Esophagus muscularis mucosa (tissue), 4 donors: Measurements from ENCODE around the gene DNAJA4.

Source experiments
- CTCF ChIP-seq, 3 experiments: fragments of 200-600 bp in 2 of 3; fragments of 450-650 bp in 1 of 3; sonication (generic) in 2 of 3; IDR thresholded peaks; one replicate each; pipeline ENCODE4 v1.5.1; 2017 to 2019; ENCODE audit warnings: antibody characterized with exemption in 3 of 3, mild to moderate bottlenecking in 2 of 3, moderate library complexity in 1 of 3
- EP300 ChIP-seq: sonication (generic); formaldehyde crosslinking; IDR thresholded peaks from one replicate; pipeline ENCODE4 v1.6.1; 2017; ENCODE audit warnings: antibody characterized with exemption
- POLR2A ChIP-seq: fragments of 450-650 bp; IDR thresholded peaks from one replicate; pipeline ENCODE4 v1.6.1; 2017; ENCODE audit warnings: antibody characterized with exemption, moderate library complexity, mild to moderate bottlenecking, low read depth
- POLR2AphosphoS5 ChIP-seq, 2 donors: sonication (generic); formaldehyde crosslinking; IDR thresholded peaks; one replicate each; pipeline ENCODE4 v1.6.1; 2017; ENCODE audit warnings: antibody characterized with exemption in 2 of 2

DNA sequence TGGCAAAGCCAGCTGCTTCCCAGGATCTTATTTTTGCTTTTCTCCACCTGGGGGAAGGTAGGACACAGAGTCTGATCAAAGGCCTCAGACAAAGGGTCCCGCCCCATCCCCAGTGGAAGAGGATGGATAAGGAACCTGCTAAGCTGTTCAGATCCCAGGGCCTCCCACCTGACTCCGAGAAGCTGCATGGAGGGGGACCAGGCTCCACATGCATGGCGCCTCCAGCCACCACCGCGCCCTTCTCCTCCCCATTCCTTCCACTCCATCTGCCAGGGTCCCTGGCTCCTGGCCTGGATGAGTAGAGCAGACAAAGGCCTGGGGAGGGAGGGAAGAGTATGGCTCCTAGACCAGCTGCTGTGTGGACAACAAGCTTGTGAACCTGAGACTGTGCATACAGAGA is 55.8 kb downstream of the DNAJA4 start:
- TF ChIP-seq POLR2A (no peak), CTCF (IDR thresholded peaks at IDR 0.05) (no peak), POLR2AphosphoS5 (IDR thresholded peaks at IDR 0.05) (no peak), EP300 (no peak)
